Measurements from ENCODE around the gene PIAS4. TPM values are rescaled to one million over a fixed set of nuclear protein-coding genes. Genes with fewer than 3 reads are reported as not detected.

The PIAS4 gene
- total and polyA plus RNA-seq, 2 experiments from 2014 or later, result 9.6 to 35.4 TPM

GRCh38 chr19:4035018-4035566 lies 27.6 kb downstream of the PIAS4 start:
- no peak for TF ChIP-seq CTCF (IDR thresholded peaks at IDR 0.05; ENCODE audit: low read depth, low read length)
- H3K27me3 ChIP-seq, result no peaks in the 10 kb centered on the region
- no peaks in the 10 kb centered on the region for H3K9me3 ChIP-seq (ENCODE audit: low read depth)
- H3K4me3 ChIP-seq, result no peak overlapping the region
- no peaks in the 10 kb centered on the region for H3K4me1 ChIP-seq (ENCODE audit: low read depth)
- H3K36me3 ChIP-seq, result peaks cover 21% of the 10 kb centered on the region
- no peak for DNase-seq (ENCODE audit: low read depth in 1 of 2, low spot score in 1 of 2)
- H3K27ac ChIP-seq, result no peak overlapping the region

- no peaks in the 10 kb centered on the region for H3K9me3 ChIP-seq (ENCODE audit: low read depth)
- no peak for DNase-seq (ENCODE audit: low read depth in 1 of 2, low spot score in 1 of 2)
- no peak overlapping the region for H3K4me3 ChIP-seq
- no peak overlapping the region for H3K27ac ChIP-seq
- no peaks in the 10 kb centered on the region for H3K27me3 ChIP-seq
- H3K36me3 ChIP-seq, result peaks cover 21% of the 10 kb centered on the region
- no peaks in the 10 kb centered on the region for H3K4me1 ChIP-seq (ENCODE audit: low read depth)
- TF ChIP-seq CTCF (IDR thresholded peaks at IDR 0.05; ENCODE audit: low read depth, low read length), result no peak
Observed at GRCh38 chr19:4035582-4035981, 28.0 kb downstream of the PIAS4 start.

GRCh38 chr19:4036576-4037300 lies 29.2 kb downstream of the PIAS4 start:
- Histone ChIP-seq H3K27ac (no peak overlapping the region), H3K27me3 (no peaks in the 10 kb centered on the region), H3K4me3 (no peak overlapping the region), H3K4me1 (ENCODE audit: low read depth) (no peaks in the 10 kb centered on the region), H3K36me3 (peaks cover 21% of the 10 kb centered on the region), H3K9me3 (ENCODE audit: low read depth) (no peaks in the 10 kb centered on the region)
- TF ChIP-seq CTCF (IDR thresholded peaks at IDR 0.05; ENCODE audit: low read depth, low read length), result no peak
- no peak for DNase-seq (ENCODE audit: low read depth in 1 of 2, low spot score in 1 of 2)

- no peak for DNase-seq (ENCODE audit: low read depth in 1 of 2, low spot score in 1 of 2)
- no peak overlapping the region for H3K4me3 ChIP-seq
- TF ChIP-seq CTCF (IDR thresholded peaks at IDR 0.05; ENCODE audit: low read depth, low read length), result no peak
- peaks cover 21% of the 10 kb centered on the region for H3K36me3 ChIP-seq
- H3K4me1 ChIP-seq (ENCODE audit: low read depth), result no peaks in the 10 kb centered on the region
- no peak overlapping the region for H3K27ac ChIP-seq
- no peaks in the 10 kb centered on the region for H3K27me3 ChIP-seq
- no peaks in the 10 kb centered on the region for H3K9me3 ChIP-seq (ENCODE audit: low read depth)
Observed at GRCh38 chr19:4037301-4037949, 29.9 kb downstream of the PIAS4 start.

GRCh38 chr19:4038057-4038456 lies 30.5 kb downstream of the PIAS4 start:
- no peak overlapping the region for H3K4me3 ChIP-seq
- H3K9me3 ChIP-seq (ENCODE audit: low read depth), result no peaks in the 10 kb centered on the region
- no peak overlapping the region for H3K27ac ChIP-seq
- DNase-seq (ENCODE audit: low read depth in 1 of 2, low spot score in 1 of 2), result no peak
- peaks cover 21% of the 10 kb centered on the region for H3K36me3 ChIP-seq
- TF ChIP-seq CTCF (IDR thresholded peaks at IDR 0.05; ENCODE audit: low read depth, low read length), result no peak
- H3K27me3 ChIP-seq, result no peaks in the 10 kb centered on the region
- H3K4me1 ChIP-seq (ENCODE audit: low read depth), result no peaks in the 10 kb centered on the region

All from cardiac muscle cell (in vitro differentiated cells and primary cell).